HG03095 (cell line): ENCODE measurements around the gene S100A13.
"Not testable (repeated sequence)": the region's sequence is repeated elsewhere in the genome, so short reads cannot be mapped to it uniquely, and the experiment has no call there.

Source experiments
- ATAC-seq: cut with Tn5 transposase; IDR thresholded peaks from one replicate; pipeline ENCODE4 v1.9.1; 2021; ENCODE audit warnings: moderate library complexity; ENCODE audit not compliant: unreplicated experiment

Gene S100A13

DNA sequence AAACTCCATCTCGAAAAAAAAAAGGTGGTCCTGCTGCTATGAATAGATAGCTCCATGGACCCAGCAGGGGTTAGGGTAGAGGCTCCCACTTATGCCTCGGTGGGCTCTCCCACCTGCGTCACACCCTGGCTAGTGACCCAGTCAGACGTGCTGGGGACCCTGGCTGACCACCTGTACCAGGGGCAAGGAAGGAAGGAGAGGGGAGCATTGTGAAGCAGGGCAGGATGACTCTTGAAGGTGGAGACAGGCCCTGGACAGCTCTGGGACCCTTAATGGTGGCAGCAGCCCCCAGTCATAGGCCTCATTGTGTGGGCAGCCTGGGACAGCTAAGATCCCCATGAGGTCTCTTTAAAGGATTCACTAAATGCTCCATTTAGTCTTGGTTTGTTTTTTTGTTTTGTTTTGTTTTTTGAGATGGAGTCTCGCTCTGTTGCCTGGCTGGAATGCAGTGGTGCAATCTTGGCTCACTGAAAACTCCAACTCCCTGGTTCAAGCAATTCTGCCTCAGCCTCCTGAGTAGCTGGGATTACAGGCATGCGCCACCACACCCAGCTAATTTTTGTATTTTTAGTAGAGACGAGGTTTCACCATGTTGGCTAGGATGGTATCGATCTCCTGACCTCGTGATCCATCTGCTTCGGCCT, 20.8 kb upstream of the S100A13 start:
- ATAC-seq, result no peak

DNA sequence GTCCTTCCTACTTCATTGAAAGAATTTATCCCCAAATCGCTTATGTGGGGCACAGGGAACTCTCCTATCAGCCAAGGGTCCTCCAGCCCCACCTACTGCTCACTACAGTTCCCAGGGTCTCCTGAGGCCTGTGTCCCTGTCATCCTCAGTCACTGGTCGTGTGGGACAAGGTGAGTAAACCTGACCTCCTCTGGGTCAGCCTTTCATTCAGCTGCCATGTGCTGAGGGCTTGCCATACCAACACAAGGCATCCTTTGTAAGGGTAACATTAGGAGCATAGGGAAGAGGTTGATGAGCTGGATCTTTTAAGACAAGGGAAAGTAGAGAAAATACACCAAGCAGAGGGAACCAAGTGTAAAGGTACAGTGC, 20.0 kb upstream of the S100A13 start:
- ATAC-seq, result no peak

DNA sequence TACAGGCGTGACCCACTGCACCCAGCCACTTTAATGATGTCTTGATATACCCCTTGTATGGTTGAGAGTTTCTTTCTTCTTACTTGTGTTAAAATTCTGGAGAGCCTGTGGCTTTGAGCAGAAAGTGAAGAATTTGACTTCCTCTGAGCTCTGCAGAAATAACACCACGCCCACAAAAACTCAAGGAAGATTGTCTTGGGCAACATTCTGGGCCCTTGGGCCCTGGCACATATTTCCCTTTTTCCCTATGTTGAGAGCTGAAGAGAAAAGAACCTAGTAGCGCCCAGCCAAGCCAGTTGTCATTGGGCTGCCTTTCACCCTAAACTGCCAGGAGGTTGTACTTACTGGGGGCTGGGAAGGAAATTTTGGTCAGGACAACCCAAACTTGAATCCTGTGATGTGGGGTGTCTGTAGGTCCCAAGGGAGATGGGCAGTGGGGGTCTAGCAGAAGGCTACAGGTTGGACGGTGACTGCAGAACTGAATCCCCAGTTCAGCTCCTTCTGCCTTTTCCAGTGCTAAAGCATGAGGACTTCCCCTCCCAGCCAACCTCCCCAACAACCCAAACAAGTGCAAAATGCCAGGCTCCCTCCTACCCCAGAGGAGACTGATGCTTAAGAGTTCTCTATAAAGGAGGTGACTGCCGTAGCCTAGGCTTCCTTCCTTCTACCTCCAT, 19.5 kb upstream of the S100A13 start:
- no peak for ATAC-seq

DNA sequence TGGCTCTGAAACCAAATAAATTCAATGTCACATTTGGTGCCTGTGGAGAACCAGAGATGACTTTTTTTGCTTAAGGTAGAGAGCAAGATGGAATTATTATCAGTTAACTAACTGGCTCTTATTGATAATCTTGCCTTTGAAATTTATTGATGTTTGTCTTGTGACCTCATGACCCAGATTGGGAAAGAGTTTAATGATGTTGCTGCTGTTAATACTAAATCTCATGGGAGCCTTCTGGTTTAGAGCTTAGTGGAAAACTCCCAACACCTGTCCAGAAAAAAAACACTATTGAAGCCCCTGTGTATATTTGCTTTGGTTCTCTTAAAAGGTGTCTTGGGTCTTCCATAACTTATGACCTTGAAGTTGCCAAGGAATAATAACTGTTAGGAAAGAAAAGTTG, 16.5 kb upstream of the S100A13 start:
- no peak for ATAC-seq

DNA sequence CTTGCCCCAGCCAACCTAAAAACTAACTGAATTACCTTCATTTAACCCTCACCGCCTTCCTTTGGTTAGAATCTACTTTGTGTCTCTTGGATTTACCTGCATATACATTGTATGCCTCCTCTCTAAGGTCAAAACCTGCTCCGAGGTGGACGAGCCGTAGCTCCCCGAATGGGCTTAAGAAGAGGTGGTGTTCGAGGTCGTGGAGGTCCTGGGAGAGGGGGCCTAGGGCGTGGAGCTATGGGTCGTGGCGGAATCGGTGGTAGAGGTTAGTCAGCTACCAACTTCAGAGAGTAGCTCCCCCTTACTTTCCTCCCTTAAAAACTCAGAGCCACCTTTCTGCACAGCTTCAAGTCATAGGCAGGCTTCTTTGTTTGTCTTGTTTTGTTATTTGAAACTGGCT, 15.8 kb upstream of the S100A13 start:
- no peak for ATAC-seq

DNA sequence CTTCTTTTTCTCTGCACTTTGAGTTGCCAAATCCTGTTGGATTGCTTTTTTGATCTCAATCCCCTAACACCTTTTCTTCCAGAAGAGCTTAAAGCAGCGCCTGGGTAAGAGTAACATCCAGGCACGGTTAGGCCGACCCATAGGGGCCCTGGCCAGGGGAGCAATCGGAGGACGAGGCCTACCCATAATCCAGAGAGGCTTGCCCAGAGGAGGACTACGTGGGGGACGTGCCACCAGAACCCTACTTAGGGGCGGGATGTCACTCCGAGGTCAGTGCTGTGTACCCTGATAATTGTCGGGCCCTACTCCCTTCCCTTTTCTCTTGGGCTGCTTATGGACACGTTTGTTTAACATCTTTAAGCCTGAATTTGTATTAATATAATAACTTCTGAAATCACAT, 14.9 kb upstream of the S100A13 start:
- no peak for ATAC-seq

DNA sequence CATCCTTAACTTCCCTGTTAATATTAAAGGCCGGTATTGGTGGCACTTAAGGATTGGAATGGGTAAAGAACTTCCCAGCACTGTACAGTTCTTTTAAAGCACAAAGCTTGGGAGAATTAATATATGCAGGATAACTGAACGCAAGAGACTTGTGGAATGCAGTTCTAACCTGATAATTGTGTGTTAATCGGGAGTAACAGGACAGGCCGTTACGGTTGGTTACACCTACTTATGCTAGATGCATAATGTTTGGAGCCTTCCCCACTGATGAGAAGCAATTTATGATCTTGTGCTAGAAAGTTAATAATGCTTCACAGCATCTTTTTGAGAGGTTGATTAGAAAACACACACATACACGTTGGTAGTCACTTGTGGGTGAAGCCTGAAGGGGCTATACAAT, 13.6 kb upstream of the S100A13 start:
- no peak for ATAC-seq

DNA sequence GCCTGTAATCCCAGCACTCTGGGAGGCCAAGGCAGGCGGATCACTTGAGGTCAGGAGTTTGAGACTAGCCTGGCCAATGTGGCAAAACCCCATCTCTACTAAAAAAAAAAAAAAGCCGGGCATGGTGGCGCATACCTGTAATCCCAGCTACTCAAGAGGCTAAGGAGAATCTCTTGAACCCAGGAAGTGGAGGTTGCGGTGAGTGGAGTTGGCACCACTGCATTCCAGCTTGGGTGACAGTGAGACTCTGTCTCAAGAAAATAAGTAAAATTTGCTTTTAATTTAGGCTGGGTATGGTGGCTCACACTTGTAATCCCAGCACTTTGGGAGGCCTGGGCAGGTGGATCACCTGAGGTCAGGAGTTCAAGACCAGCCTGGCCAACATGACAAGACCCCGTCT, 12.9 kb upstream of the S100A13 start:
- not testable (repeated sequence) for ATAC-seq

DNA sequence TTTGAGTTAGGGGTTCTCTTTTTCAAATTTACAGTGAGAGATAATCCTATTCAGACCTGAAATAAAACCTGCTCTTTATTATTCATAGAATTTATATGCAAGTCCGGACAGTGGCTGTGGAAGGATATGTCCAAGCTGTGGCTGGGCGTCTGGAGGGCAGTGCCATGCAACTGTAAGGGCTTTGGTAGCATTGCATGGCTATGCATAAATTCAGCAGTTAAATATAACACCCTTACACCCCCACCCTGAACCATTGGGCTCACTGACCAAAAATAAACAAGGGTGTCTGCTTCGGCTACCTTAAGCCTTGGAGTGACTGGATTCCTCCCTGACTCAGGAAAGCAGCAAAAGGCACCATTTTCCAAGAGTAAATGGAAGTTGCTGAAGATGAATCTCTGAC, 12.0 kb upstream of the S100A13 start:
- ATAC-seq, result no peak

DNA sequence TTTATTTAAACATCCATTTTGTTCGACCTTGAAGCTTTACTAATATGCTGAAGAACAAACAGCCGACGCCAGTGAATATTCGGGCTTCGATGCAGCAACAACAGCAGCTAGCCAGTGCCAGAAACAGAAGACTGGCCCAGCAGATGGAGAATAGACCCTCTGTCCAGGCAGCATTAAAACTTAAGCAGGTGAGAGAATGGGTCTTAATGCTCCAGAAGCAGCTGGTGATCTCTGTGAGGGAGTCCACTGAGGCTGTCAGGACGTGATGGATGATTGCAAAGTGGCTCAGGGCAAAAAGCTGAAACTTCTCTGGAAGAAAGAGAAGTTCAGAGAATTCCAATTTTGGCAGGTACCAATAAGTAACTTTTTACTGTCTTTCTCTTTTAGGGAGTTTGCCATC, 11.0 kb upstream of the S100A13 start:
- no peak for ATAC-seq

DNA sequence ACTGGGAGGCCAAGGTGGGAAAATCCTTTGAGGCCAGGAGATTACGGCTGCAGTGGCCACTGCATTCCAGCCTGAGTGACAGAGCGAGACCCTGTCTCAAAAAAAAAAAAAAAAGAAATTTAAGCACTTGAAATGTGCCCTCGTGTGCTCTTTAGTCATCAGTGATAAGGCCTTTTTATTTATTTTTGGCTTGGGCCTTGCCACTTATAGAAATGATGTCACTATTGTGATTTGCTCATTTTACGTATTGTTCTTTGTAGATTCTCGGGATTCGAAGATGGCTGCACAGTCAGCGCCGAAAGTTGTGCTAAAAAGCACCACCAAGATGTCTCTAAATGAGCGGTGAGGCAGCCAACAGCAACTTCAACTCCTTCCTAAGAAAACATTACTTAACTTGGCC, 9.0 kb upstream of the S100A13 start:
- ATAC-seq, result no peak

DNA sequence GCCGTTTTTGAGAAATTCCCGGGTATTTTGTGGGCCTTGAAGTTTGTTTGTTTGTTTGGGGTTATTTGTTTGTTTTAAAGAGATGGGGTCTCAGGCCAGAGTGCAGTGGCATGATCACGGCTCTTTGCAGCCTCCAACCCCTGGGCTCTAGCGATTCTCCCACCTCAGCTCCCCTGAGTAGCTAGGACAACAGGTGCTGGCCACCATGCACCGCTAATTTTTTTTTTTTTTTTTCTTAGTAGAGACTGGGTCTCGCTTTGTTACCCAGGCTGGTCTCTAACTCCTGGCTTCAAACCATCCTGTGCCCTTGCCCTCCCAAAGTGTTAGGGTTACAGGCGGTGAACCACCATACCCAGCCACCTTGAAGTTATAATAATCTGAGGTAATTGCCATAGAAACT, 8.6 kb upstream of the S100A13 start:
- no peak for ATAC-seq

DNA sequence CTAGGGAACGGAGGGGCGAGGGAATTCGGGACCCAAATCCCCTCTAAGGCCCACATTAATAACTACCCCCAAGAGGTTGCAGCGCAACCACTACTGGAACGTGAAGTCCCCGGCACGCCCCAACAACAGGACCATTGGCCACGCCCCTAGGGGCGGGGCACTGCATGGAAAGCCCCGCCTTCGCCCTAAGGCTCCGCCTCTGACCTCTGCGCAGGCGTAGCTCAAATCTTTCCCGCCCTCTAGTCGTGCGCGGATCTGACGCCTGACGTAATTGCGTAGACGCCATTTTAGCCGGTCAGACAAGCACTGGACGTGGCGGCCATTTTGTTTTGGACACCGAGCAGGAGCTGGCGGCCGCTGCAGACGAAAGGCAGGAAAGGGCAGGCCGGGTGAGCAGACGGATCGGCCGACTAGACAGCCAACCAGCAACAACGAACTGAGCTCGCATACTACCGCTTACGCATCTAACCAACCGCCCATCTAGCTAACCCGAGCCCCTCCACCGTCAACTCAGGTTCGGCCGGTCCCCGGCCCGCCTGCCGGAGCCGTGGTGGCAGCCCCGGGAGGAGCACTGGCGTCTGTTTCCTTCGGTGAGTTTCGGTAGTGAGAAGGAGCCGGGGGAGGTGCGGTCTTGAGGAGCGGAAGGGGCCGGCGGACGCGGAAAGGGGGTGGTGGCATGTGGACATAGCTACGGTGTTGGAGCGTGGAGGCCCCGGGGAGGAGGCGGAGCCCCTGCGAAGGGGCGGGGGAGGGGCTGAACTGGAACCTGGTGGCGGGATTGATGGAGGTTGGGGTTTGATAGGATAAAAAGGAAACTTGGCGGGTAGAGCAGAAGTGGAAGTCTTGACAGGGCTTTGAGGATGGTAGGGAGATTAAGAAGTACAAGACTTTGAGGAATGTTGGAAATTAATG, 6.7 kb upstream of the S100A13 start, which contains the start of gene CHTOP:
CHTOP (plus strand) TSS at position 313 of the 912 bp plus-strand sequence. CDS start 2,523 bp downstream, outside the sequence.
- peak; percentile 83 for ATAC-seq

DNA sequence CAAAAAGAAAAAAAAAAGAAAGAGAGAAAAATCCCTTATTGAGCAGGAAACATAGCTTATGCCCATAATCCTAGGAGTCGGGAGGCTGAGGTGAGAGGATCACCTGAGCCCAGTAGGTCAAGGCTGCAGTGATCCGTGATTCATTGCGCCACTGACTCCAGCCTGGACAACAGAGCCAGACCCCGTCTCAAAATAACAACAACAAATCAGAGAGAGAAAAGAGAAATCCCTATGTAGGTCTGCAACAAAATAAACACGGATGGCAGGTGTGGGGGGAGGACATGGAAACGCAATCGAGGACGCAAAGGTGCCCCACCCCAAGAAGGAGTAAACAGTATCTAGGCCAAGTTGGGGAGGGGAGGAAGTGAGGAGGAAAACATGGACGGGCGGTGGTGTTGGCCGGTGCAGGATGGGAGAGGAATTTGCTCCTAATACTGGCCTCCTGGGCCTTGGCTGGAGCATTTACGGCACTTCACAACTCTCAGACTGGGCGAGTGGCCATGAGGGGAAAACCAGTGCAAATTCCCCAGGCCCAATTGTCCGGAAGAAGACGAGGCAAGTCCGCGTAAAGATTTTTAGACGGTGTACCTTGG, 6.0 kb upstream of the S100A13 start:
- ATAC-seq, result no peak

DNA sequence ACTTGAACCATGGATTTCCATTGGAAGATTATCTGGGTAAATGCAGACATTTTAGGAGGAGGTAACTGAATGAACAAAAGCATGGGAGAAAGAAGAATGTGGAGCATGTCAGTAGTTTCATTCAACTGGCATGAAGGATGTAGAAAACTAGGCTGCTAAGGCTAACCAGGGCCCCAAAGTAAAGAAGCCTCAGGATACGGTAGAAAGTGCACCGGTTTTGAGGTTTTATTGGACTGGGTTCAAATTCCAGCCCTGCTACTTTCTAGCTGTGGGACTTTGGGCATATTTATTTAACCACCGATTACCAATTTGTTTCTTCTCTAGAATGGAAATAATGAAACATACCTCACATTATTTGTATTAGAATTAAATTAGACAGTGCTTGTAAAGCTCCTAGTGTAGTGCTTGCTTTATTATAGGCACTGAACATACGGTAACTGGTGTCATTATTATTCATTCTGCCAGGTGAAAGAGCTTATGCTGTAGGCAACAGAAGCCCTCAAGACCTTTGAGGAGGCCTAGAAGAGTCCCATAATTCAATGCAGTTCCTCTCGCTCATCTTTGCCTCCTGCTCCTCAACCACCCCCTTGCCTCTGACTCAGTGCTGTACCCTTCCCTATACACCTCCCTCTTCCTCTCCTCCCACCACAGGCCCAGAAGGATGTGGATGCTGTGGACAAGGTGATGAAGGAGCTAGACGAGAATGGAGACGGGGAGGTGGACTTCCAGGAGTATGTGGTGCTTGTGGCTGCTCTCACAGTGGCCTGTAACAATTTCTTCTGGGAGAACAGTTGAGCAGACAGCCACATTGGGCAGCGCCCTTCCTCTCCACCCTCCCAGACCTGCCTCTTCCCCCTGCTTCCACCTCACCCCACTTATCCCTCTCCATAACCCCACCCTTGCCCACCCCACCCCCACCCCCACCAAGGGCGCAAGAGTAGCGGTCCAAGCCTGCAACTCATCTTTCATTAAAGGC, 4.0 kb upstream of the S100A13 start:
- no peak for ATAC-seq

DNA sequence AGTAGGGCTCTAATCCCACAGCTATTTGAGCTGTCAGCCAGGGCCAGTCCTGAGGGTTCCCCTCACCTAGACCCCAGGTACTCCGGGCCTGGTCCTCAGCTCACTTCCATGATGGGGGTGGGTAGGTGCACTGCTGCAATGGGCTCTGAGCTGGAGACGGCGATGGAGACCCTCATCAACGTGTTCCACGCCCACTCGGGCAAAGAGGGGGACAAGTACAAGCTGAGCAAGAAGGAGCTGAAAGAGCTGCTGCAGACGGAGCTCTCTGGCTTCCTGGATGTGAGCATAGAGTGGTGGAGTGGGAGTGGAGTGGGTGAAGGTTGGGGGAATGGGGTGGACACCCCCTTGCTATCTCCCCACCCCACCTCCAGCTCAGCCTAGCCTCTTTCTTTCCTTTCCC, 3.1 kb upstream of the S100A13 start:
- no peak for ATAC-seq

DNA sequence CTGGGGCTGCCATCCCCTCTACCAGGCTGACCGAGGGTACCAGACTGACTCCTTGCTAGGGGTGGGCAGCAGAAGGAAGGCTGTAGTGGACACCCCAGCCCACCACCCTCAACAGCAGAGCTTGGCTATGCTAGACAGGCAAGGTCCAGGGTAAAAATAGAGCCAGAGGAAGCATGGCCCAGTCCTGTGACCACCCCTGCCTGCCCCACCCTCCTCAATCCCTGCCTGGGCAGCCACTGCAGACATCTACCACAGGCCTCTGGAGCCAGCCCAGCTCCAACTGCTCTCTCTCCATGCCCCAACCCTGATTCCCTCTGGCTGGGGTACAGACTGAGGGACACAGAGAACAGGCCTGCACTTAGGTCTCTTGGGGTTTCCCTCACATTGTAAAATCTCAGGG, 2.7 kb upstream of the S100A13 start:
- ATAC-seq, result no peak

DNA sequence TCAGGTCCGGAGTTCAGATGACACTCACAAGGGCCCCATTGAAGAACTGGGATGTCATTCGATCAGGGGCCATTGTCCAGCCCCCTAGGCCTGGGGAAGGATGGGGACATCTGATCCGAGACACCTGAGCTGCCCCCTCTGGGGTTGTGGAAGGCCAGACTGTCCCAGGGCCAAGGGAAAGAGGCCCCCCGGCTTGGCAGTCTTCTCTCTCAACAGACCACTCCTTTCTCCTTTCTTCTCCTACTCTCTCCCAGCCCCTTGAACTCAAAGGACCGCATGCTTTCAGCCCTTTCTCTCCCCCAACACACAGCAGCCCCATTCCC, 2.0 kb upstream of the S100A13 start:
- ATAC-seq, result no peak

DNA sequence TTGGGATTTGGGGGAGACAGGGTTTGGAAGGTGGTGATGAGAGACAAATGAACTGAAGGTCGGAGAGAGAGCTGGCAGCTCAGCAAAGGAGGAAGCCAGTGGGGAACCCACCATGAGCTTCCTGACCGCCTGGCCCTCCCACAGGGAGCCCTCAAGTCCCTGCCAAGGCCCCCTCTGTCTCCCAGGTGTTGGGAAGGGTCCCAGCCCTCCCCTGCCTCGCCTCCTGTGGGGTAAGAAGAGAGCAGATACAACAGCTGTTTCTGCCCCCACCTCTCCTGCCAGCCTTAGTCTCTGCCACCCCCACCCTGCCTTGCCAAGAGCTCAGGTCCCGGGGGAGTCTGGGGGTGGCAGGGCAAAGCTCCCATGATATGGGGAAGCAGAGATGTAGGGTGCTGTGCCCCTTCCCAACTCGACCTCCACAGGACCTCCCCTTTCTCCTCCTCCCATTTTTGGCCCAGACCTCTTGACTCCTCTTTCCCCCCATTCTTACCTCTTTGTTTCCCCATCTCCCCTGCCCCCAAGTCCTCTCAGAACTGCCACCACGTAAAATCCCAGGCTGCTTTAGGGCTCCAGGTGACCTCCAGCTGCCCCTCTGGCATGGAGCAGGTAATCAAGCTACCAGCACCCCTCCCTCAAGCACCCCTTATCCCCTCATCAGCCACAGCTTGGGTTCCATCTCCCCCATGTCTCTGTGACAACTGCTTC, 1.5 kb upstream of the S100A13 start:
- no peak for ATAC-seq
